Trophoblast cell (in vitro differentiated cells and primary cell): ENCODE data around the gene ENTR1.

Source experiments
- DNase-seq, 2 donors: peaks; one replicate each; pipeline ENCODE4 v3.0.0-alpha.2; 2016
- H2AFZ ChIP-seq: 2 replicates; pipeline ENCODE4 v1.6.1; 2013; ENCODE audit warnings: low read length, moderate library complexity, mild to moderate bottlenecking; ENCODE audit not compliant: insufficient read depth, poor library complexity
- H2AK5ac ChIP-seq: 2 replicates; pipeline ENCODE4 v1.6.1; 2013; ENCODE audit warnings: mild to moderate bottlenecking, low read length
- H2BK120ac ChIP-seq: 2 replicates; pipeline ENCODE4 v1.6.1; 2013; ENCODE audit warnings: low read length, mild to moderate bottlenecking, moderate library complexity; ENCODE audit not compliant: insufficient read depth, poor library complexity
- H2BK12ac ChIP-seq: 2 replicates; pipeline ENCODE4 v1.6.1; 2013; ENCODE audit warnings: mild to moderate bottlenecking, low read length, moderate library complexity
- H2BK5ac ChIP-seq: 2 replicates; pipeline ENCODE4 v1.6.1; 2013; ENCODE audit warnings: low read length, low read depth, moderate library complexity, mild to moderate bottlenecking; ENCODE audit not compliant: poor library complexity
- H3K14ac ChIP-seq: 2 replicates; pipeline ENCODE4 v1.6.1; 2013; ENCODE audit warnings: mild to moderate bottlenecking, low read length
- H3K18ac ChIP-seq: 2 replicates; pipeline ENCODE4 v1.6.1; 2013; ENCODE audit warnings: mild to moderate bottlenecking, low read length
- H3K23ac ChIP-seq: 2 replicates; pipeline ENCODE4 v1.6.1; 2013; ENCODE audit warnings: low read length
- H3K27ac ChIP-seq: 2 replicates; pipeline ENCODE4 v1.5.1; 2013; ENCODE audit warnings: low read depth, mild to moderate bottlenecking, inconsistent platforms, low read length, moderate library complexity
- H3K27me3 ChIP-seq: 2 replicates; pipeline ENCODE4 v1.6.1; 2013; ENCODE audit warnings: inconsistent platforms, mild to moderate bottlenecking, low read length, moderate library complexity; ENCODE audit not compliant: insufficient read depth
- H3K36me3 ChIP-seq, 2 experiments: 1 replicate in 1 of 2; 2 replicates in 1 of 2; pipeline ENCODE4 v1.6.1; 2013; ENCODE audit warnings: low read length in 2 of 2, mild to moderate bottlenecking in 2 of 2, moderate library complexity in 1 of 2; ENCODE audit not compliant: insufficient read depth in 2 of 2, control insufficient read depth in 1 of 2
- H3K4ac ChIP-seq: 2 replicates; pipeline ENCODE4 v1.6.1; 2013; ENCODE audit warnings: low read depth, mild to moderate bottlenecking, low read length, moderate library complexity
- H3K4me1 ChIP-seq, 2 experiments: 1 replicate in 1 of 2; 2 replicates in 1 of 2; pipeline ENCODE4 v1.6.1; 2013; ENCODE audit warnings: low read length in 2 of 2, mild to moderate bottlenecking in 2 of 2, moderate library complexity in 1 of 2; ENCODE audit not compliant: insufficient read depth in 2 of 2, control insufficient read depth in 1 of 2
- H3K4me2 ChIP-seq: 2 replicates; pipeline ENCODE4 v1.6.1; 2013; ENCODE audit warnings: inconsistent platforms, mild to moderate bottlenecking, low read length, moderate library complexity
- H3K4me3 ChIP-seq: 2 replicates; pipeline ENCODE4 v1.5.1; 2013; ENCODE audit warnings: mild to moderate bottlenecking, low read depth, low read length, inconsistent platforms
- H3K79me1 ChIP-seq: one replicate; pipeline ENCODE4 v1.6.1; 2013; ENCODE audit warnings: low read length
- H3K79me2 ChIP-seq: 2 replicates; pipeline ENCODE4 v1.6.1; 2013; ENCODE audit warnings: low read length, mild to moderate bottlenecking; ENCODE audit not compliant: control insufficient read depth, insufficient read depth, poor library complexity
- H3K9ac ChIP-seq: 2 replicates; pipeline ENCODE4 v1.6.1; 2013; ENCODE audit warnings: mild to moderate bottlenecking, low read length
- H3K9me3 ChIP-seq: 2 replicates; pipeline ENCODE4 v1.6.1; 2013; ENCODE audit warnings: low read depth, mild to moderate bottlenecking, control low read depth, inconsistent platforms, low read length; ENCODE audit not compliant: insufficient read depth
- H4K12ac ChIP-seq: 2 replicates; pipeline ENCODE4 v1.6.1; 2013; ENCODE audit warnings: low read depth, mild to moderate bottlenecking, low read length, moderate library complexity
- H4K8ac ChIP-seq: 2 replicates; pipeline ENCODE4 v1.6.1; 2013; ENCODE audit warnings: low read depth, mild to moderate bottlenecking, low read length, moderate library complexity
- H4K91ac ChIP-seq: one replicate; pipeline ENCODE4 v1.6.1; 2013; ENCODE audit warnings: low read depth, mild to moderate bottlenecking, low read length, moderate library complexity
- WGBS: extraction: QIAGEN DNeasy Blood & Tissue Kit; methylation state at CpG from one replicate; pipeline ENCODE4 v1.1.7; 2013; ENCODE audit warnings: missing lambda C conversion rate; ENCODE audit not compliant: insufficient read length, insufficient coverage; ENCODE audit errors: extremely low coverage; 5-methylcytosine and 5-hydroxymethylcytosine counted together

The ENTR1 gene

DNA sequence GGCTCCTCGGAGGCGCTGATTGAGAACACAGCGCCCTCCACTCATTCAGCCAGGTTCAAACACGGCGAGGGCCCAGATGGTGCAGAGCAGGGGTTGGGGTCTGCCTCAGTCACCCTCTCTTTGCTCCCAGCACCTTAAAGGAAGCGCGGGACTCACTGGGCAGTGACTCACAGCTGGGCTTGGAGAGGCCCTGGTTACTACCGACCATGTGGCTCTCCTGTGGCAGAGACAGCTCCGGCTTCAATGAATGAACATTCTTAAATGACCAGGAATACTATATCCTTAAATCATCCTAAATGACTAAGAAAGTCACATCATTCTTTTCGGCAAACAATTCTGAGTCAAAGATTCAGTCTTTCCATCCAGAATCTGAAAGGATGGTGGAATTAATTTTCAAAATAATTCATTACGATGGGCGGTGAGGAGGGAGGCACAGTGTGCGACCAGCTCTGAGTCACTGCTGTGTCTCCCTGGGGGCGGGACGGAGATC is 30.8 kb upstream of the ENTR1 start:
- no peaks in the 10 kb centered on the region for H3K9me3 ChIP-seq
- H2AK5ac ChIP-seq = no peak overlapping the region
- no peak overlapping the region for H3K4ac ChIP-seq
- no peak overlapping the region for H4K91ac ChIP-seq
- no peak overlapping the region for H2BK120ac ChIP-seq
- H3K79me1 ChIP-seq = peaks cover 7% of the 10 kb centered on the region
- no peak for DNase-seq
- no peak overlapping the region for H3K9ac ChIP-seq
- H3K27me3 ChIP-seq = no peaks in the 10 kb centered on the region
- H3K18ac ChIP-seq = no peak overlapping the region
- H3K79me2 ChIP-seq = peaks cover 9% of the 10 kb centered on the region
- H3K23ac ChIP-seq = no peak overlapping the region
- H3K14ac ChIP-seq = no peak overlapping the region
- no peak overlapping the region for H3K4me2 ChIP-seq
- peaks cover 7 to 12% of the 10 kb centered on the region in 2 experiments for H3K4me1 ChIP-seq
- WGBS = no CpG with 5 or more reads among the region's 15 CpGs
- H3K36me3 ChIP-seq = peaks cover 56 to 57% of the 10 kb centered on the region in 2 experiments
- no peak overlapping the region for H2AFZ ChIP-seq
- H2BK12ac ChIP-seq = no peak overlapping the region
- no peak overlapping the region for H3K27ac ChIP-seq
- no peak overlapping the region for H2BK5ac ChIP-seq
- no peak overlapping the region for H3K4me3 ChIP-seq
- H4K8ac ChIP-seq = no peak overlapping the region
- H4K12ac ChIP-seq = no peak overlapping the region

DNA sequence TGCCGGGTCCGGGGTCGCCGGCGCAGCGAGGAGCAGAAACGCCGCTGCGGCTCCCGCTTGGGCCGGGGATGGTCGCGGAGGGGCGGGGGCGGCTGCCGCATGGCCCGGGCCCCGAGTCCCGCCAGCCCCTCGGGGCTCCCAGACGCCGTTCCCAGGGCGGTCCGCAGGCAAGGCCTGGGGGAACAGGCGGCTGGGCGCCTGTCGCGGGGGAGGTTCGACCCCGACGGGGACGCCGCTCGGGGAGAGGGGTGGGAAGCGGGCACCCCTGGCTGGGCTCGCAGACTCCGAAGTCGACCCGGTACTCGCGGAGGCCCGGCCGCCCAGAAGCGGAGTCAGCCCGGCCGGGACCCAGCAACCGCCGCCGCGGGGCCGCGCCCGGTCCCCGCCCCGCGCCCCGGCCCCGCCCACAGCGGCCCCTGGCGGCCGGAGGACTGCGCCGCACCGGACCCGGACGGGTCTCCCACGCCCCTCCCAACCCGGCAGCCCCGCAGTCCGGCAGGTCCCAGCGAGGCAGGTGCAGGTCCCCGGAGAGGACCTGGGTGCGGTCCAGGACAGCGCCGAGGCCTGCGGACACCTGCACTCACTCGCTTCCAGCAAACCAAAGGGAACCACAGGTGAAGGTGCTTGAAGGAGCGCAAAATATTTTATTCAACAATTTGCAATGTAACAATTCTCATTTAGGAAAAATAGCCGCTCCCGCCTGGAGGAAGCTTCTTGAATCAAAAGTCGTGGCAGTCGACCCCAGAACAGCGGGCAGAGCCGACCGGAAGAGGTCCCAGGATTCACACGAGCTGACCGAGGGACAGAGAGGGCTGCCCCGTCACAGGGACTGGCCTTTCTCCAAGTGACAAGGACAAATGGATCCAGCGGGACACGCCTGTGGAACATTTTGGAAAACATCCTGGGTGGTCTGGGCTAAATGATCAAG is 29.3 kb upstream of the ENTR1 start, which contains the start of gene INPP5E:
TSS of gene INPP5E (minus strand) at position 365 of the 928 bp plus-strand sequence. CDS start 426 bp downstream, outside the sequence.
- Histone ChIP-seq H3K4me2 (peak within 1 kb of the TSS; percentile 89), H2BK5ac (peak within 1 kb of the TSS; percentile 42), H3K27ac (peak within 1 kb of the TSS; percentile 45), H3K14ac (peak within 1 kb of the TSS; percentile 83), H3K4ac (peak within 1 kb of the TSS; percentile 70), H4K8ac (peak within 1 kb of the TSS; percentile 94), H3K79me2 (peaks cover 9% of the 10 kb centered on the region), H3K9me3 (no peaks in the 10 kb centered on the region), H4K91ac (peak within 1 kb of the TSS; percentile 88), H3K9ac (peak within 1 kb of the TSS; percentile 97), H3K23ac (no peak within 1 kb of the TSS), H3K36me3 (peaks cover 53 to 54% of the 10 kb centered on the region in 2 experiments), H3K27me3 (no peaks in the 10 kb centered on the region), H2BK120ac (peak within 1 kb of the TSS; percentile 47), H2AK5ac (peak within 1 kb of the TSS; percentile 37), H3K18ac (peak within 1 kb of the TSS; percentile 57), H3K79me1 (peaks cover 7% of the 10 kb centered on the region), H2AFZ (peak within 1 kb of the TSS; percentile 84), H3K4me1 (peaks cover 7 to 12% of the 10 kb centered on the region in 2 experiments), H4K12ac (peak within 1 kb of the TSS; percentile 94), H2BK12ac (no peak within 1 kb of the TSS), H3K4me3 (peak within 1 kb of the TSS; percentile 92)
- peak; percentile 54 to 89 for DNase-seq
- no CpG with 5 or more reads among the region's 90 CpGs for WGBS

DNA sequence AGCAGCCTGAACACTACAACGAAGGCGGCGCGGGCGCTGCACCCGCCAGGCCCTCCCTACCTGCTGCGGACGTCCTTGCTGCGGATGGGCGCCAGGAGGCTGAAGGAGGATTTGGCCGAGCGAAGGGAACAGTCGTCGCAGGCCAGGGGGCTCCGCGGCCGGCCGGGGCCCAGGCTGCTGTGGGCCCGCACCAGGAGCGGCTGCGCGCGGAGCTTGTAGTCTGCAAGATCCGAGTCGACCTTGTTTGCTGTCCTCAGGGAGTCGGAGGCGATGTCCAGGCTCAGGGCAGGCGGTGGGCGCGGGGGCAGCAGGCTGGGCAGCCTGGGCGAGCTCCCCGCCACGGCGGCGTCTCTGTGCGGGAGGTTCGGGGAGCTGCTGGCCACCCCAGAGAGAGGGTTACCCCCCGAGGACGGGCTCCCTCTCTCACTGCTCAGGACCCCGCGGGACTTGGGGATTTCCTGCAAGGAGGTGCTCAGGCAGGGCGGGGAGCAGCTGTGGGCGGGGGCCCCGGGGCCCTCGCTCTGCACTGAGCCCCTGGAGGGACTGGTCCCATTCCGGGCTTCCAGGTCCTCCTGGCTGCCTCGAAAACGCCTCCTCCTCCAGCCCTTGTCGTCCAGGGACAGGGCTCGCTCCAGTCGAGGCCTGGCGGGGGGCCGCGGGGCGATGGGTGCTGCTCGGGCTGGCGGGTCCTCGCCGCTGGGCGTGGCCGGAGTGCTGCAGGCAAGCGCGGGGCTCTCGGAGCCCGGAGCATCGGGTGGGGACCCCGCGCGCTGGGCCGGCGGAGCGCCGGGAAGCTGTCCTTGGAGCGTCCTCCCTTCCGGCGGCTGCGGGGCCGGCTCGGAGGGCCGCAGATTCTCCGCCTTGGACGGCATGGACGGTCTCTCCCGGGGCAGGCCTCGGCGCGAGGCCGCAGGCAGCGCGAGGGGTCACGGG is 28.4 kb upstream of the ENTR1 start:
- Histone ChIP-seq H3K27ac (no peak overlapping the region), H3K4ac (peak overlapping the region; percentile 70), H3K4me2 (peak overlapping the region; percentile 89), H3K18ac (peak overlapping the region; percentile 57), H3K14ac (peak overlapping the region; percentile 83), H4K91ac (peak overlapping the region; percentile 88), H2BK12ac (no peak overlapping the region), H4K12ac (peak overlapping the region; percentile 94), H3K4me1 (peaks cover 7 to 12% of the 10 kb centered on the region in 2 experiments), H3K9ac (peak overlapping the region; percentile 97), H2BK5ac (peak overlapping the region; percentile 42), H3K79me2 (peaks cover 9% of the 10 kb centered on the region), H3K4me3 (peak overlapping the region; percentile 92), H4K8ac (peak overlapping the region; percentile 94), H3K9me3 (no peaks in the 10 kb centered on the region), H3K27me3 (no peaks in the 10 kb centered on the region), H2AK5ac (peak overlapping the region; percentile 37), H3K23ac (no peak overlapping the region), H2BK120ac (peak overlapping the region; percentile 47), H3K36me3 (peaks cover 50 to 54% of the 10 kb centered on the region in 2 experiments), H2AFZ (peak overlapping the region; percentile 84), H3K79me1 (peaks cover 7% of the 10 kb centered on the region)
- DNase-seq = peak in 1 of 2 donors; percentile 40
- no CpG with 5 or more reads among the region's 91 CpGs for WGBS
